HepG2 (cell line): Measurements from ENCODE around the gene HDAC3. TPM values are rescaled to one million over a fixed set of nuclear protein-coding genes. Genes with fewer than 3 reads are reported as not detected.

Experiments
- ATAC-seq: fragments of 200-7000 bp; cut with Tn5 transposase; 3 replicates; pipeline ENCODE4 v1.9.1; 2020; ENCODE audit warnings: mild to moderate bottlenecking, moderate library complexity
- BruUV-seq: library from RNA; stranded (reverse); fragments of 400-500 nt; replicated peaks from 2 replicates; lab custom pipeline; 2021; lab: Mats Ljungman, UMichigan
- CTCF ChIA-PET: fragments of 300-600 bp; formaldehyde crosslinking; extraction: SDS; loops from one replicate; lab custom pipeline; 2021; ENCODE audit warnings: low total read pairs, inconsistent platforms, low intra/inter-chr PET ratio; lab: Yijun Ruan, JAX
- POLR2A ChIA-PET: fragments of 350-600 bp; sonication (Branson Sonifier 250); formaldehyde crosslinking; loops from one replicate; lab custom pipeline; 2020; ENCODE audit warnings: antibody characterized with exemption, inconsistent platforms; lab: Yijun Ruan, JAX
- DNase-seq: peaks from one replicate; pipeline ENCODE4 v3.0.0-alpha.2; 2015; ENCODE audit warnings: low spot score
- FAIRE-seq: peaks from 3 replicates; lab custom pipeline; 2011; peaks lifted over from hg19 to GRCh38; lab: Jason Lieb, UNC
- H2AFZ ChIP-seq: one replicate; pipeline ENCODE4 v1.6.1; 2011; ENCODE audit warnings: low read length, inconsistent platforms
- H3K27ac ChIP-seq: fragments of 300-600 bp; 3 replicates; pipeline ENCODE4 v1.8.0; 2011; ENCODE audit warnings: mixed run types, mild to moderate bottlenecking, mixed read lengths, low read length, inconsistent platforms; ENCODE audit not compliant: insufficient read depth; ENCODE audit errors: extremely low read length
- H3K27me3 ChIP-seq, 2 experiments: fragments of 200-600 bp in 1 of 2; 2 replicates in 1 of 2; 3 replicates in 1 of 2; pipeline versions ENCODE4 v1.6.0 to v1.8.0; 2011; ENCODE audit warnings: low read length in 2 of 2, mild to moderate bottlenecking in 2 of 2, moderate library complexity in 2 of 2, inconsistent platforms in 1 of 2; ENCODE audit not compliant: insufficient read depth in 2 of 2, control insufficient read depth in 1 of 2
- H3K36me3 ChIP-seq, 2 experiments: fragments of 200-600 bp in 1 of 2; replicated peaks in 1 of 2; 2 replicates in 1 of 2; 3 replicates in 1 of 2; pipeline versions ENCODE4 v1.5.1 to v1.8.0; 2011; ENCODE audit warnings: low read length in 2 of 2, inconsistent platforms in 1 of 2; ENCODE audit not compliant: insufficient read depth in 2 of 2, control insufficient read depth in 1 of 2
- H3K4me1 ChIP-seq: 2 replicates; pipeline ENCODE4 v1.5.1; 2012; ENCODE audit warnings: low read length, inconsistent platforms; ENCODE audit not compliant: insufficient read depth
- H3K4me2 ChIP-seq: 2 replicates; pipeline ENCODE4 v1.6.0; 2011; ENCODE audit warnings: low read depth, low read length, inconsistent platforms
- H3K4me3 ChIP-seq, 3 experiments: fragments of 200-600 bp in 1 of 3; sonication (generic), shearing (Covaris generic) in 1 of 3; replicated peaks in 1 of 3; 2 replicates each; pipeline ENCODE4 v1.5.1; 2011 to 2016; ENCODE audit warnings: low read length in 3 of 3, inconsistent platforms in 2 of 3, low read depth in 2 of 3, mild to moderate bottlenecking in 2 of 3, control low read depth in 1 of 3, mixed read lengths in 1 of 3; ENCODE audit not compliant: insufficient read depth in 1 of 3
- H3K79me2 ChIP-seq: one replicate; pipeline ENCODE4 v1.6.1; 2011; ENCODE audit warnings: low read length, inconsistent platforms; ENCODE audit not compliant: insufficient read depth
- H3K9ac ChIP-seq: 2 replicates; pipeline ENCODE4 v1.6.0; 2011; ENCODE audit warnings: mild to moderate bottlenecking, low read depth, low read length, inconsistent platforms; ENCODE audit not compliant: insufficient read depth
- H3K9me3 ChIP-seq: 2 replicates; pipeline ENCODE4 v1.5.1; 2012; ENCODE audit warnings: mild to moderate bottlenecking, low read length
- H4K20me1 ChIP-seq: 2 replicates; pipeline ENCODE4 v1.6.0; 2011; ENCODE audit warnings: inconsistent platforms, mild to moderate bottlenecking, low read length, moderate library complexity; ENCODE audit not compliant: insufficient read depth
- CTCF ChIP-seq: sonication (generic); formaldehyde crosslinking; IDR thresholded peaks from 2 replicates; pipeline ENCODE4 v1.5.0; 2020; ENCODE audit warnings: mild to moderate bottlenecking, missing genetic modification reagents, moderate library complexity
- FOSL1 ChIP-seq: sonication (generic); formaldehyde crosslinking; IDR thresholded peaks from 2 replicates; pipeline ENCODE4 v1.9.0; 2021; ENCODE audit warnings: missing genetic modification reagents, borderline replicate concordance
- MAF1 ChIP-seq: sonication (generic); formaldehyde crosslinking; IDR thresholded peaks from 2 replicates; pipeline ENCODE4 v1.5.0; 2020; ENCODE audit warnings: missing genetic modification reagents, borderline replicate concordance
- MED1 ChIP-seq: sonication (generic); formaldehyde crosslinking; IDR thresholded peaks from 2 replicates; pipeline ENCODE4 v1.4.0; 2020; ENCODE audit warnings: missing genetic modification reagents
- MED8 ChIP-seq: sonication (generic); formaldehyde crosslinking; IDR thresholded peaks from 2 replicates; pipeline ENCODE4 v1.8.1; 2023; ENCODE audit warnings: mild to moderate bottlenecking, missing genetic modification reagents; ENCODE audit not compliant: insufficient replicate concordance
- MEIS2 ChIP-seq: sonication (generic); formaldehyde crosslinking; IDR thresholded peaks from 2 replicates; pipeline ENCODE4 v1.9.0; 2021; ENCODE audit warnings: mild to moderate bottlenecking, missing genetic modification reagents
- TFDP1 ChIP-seq: IDR thresholded peaks from 2 replicates; pipeline ENCODE4 v1.6.1; 2016; ENCODE audit warnings: missing compliant biosample characterization, missing genetic modification reagents, borderline replicate concordance
- ZFP41 ChIP-seq: sonication (generic); formaldehyde crosslinking; IDR thresholded peaks from 2 replicates; pipeline ENCODE4 v1.4.0; 2020; ENCODE audit warnings: mild to moderate bottlenecking, missing genetic modification reagents, borderline replicate concordance
- ZNF281 ChIP-seq: sonication (generic); formaldehyde crosslinking; IDR thresholded peaks from 2 replicates; pipeline ENCODE4 v1.4.0; 2020; ENCODE audit warnings: missing genetic modification reagents, borderline replicate concordance
- ZNF367 ChIP-seq: sonication (generic); formaldehyde crosslinking; IDR thresholded peaks from 2 replicates; pipeline ENCODE4 v1.4.0; 2020; ENCODE audit warnings: missing genetic modification reagents, borderline replicate concordance
- ZNF552 ChIP-seq: sonication (generic); formaldehyde crosslinking; IDR thresholded peaks from 2 replicates; pipeline ENCODE4 v1.9.0; 2022; ENCODE audit warnings: missing genetic modification reagents, mild to moderate bottlenecking, borderline replicate concordance
- ZNF576 ChIP-seq: sonication (generic); formaldehyde crosslinking; IDR thresholded peaks from 2 replicates; pipeline ENCODE4 v1.4.0; 2020; ENCODE audit warnings: mild to moderate bottlenecking, missing genetic modification reagents
- WGBS: methylation state at CpG from one replicate; pipeline ENCODE4 v1.1.6; 2017; ENCODE audit warnings: low lambda C conversion rate; 5-methylcytosine and 5-hydroxymethylcytosine counted together
- in situ Hi-C: cut with HindIII; loops from 2 replicates; pipeline ENCODE4 v1.10.0; 2017; ENCODE audit warnings: low pct_unique_long_range_greater_than_20kb; ENCODE audit not compliant: extremely low pct_ligation_motif_present
- intact Hi-C: fragments of 100-400 bp; cut with micrococcal nuclease; formaldehyde crosslinking; loops from one replicate; pipeline ENCODE4 v1.10.0; 2022; ENCODE audit not compliant: unreplicated experiment
- polyA plus RNA-seq, 8 experiments: library from polyadenylated mRNA; depleted of rRNA in 3 of 8; stranded (reverse) in 7 of 8; unstranded in 1 of 8; fragments of >200 nt; fragmentation: Illumina TruSeq in 4 of 8; extraction: Trizol in 4 of 8; gene quantifications; 2 replicates each; pipeline versions ENCODE4 v1.2.1 to v1.2.3, GENCODE V29; 2011 to 2016; ENCODE audit warnings: low read depth in 4 of 8, missing spikeins in 1 of 8, mixed read lengths in 1 of 8; ENCODE audit not compliant: insufficient read depth in 1 of 8
- total RNA-seq, 5 experiments: library from RNA; depleted of rRNA; stranded (reverse); fragments of >200 nt; fragmentation: Illumina TruSeq; extraction: Trizol; gene quantifications; 2 replicates each; pipeline ENCODE4 v1.2.3, GENCODE V29; 2016; ENCODE audit warnings: low read depth in 1 of 5

Gene HDAC3
- total and polyA plus RNA-seq, 2 of the 13 experiments (the other 11 are each of a cell fraction or from before 2014, with no cell fraction given) = 84.0 to 94.1 TPM

- peak overlapping the region; percentile 40 for H3K4me2 ChIP-seq
- no peak overlapping the region for H3K9ac ChIP-seq
- peak; percentile 85 for FAIRE-seq
- peak; percentile 83 for DNase-seq
- ChIA-PET POLR2A (interaction anchor here (1.0 to 3.6 kb wide), 3 partner anchors 26 to 46 kb away, joined by 3 to 53 read pairs (median 13); partner anchors contain the start of genes DIAPH1, HDAC3 and RELL2), CTCF (interaction anchor here (4.5 kb wide), 1 partner anchor 30 kb away, joined by 67 read pairs; the partner anchor contains the start of gene DIAPH1)
- H3K4me3 ChIP-seq = no peak overlapping the region; a peak in 1 of 6 replicates
- no peak overlapping the region for H2AFZ ChIP-seq
- WGBS = 15% methylated on average over 2 of the region's 2 CpGs
- H3K79me2 ChIP-seq = peaks cover 41% of the 10 kb centered on the region
- BruUV-seq = no TSS peak
- peak overlapping the region; percentile 84 for H3K27ac ChIP-seq
- H3K9me3 ChIP-seq = no peaks in the 10 kb centered on the region
- H3K36me3 ChIP-seq = peaks cover 6 to 43% of the 10 kb centered on the region in 2 experiments
- H3K27me3 ChIP-seq = no peaks in the 10 kb centered on the region
- H4K20me1 ChIP-seq = no peaks in the 10 kb centered on the region
- H3K4me1 ChIP-seq = peaks cover 43% of the 10 kb centered on the region
- intact Hi-C loops (no loop called here), in situ Hi-C loops (loop anchor here (5.0 kb wide), 1 partner anchor 47 kb away; the partner anchor contains the start of genes HDAC3 and RELL2)
- ATAC-seq = peak; percentile 81
- no peak for TF ChIP-seq FOSL1 (CRISPR knock-in tag)
- no peak for TF ChIP-seq ZNF281 (CRISPR knock-in tag)
- TF ChIP-seq MED1 = 0 out of 2 replicates have a peak, but pooled peaks have one; percentile 42
- TF ChIP-seq ZFP41 = no peak
- no peak for TF ChIP-seq MED8 (CRISPR knock-in tag)
- no peak for TF ChIP-seq ZNF367
- TF ChIP-seq ZNF552 (CRISPR knock-in tag) = no peak
- TF ChIP-seq CTCF (CRISPR knock-in tag) = no peak
- TF ChIP-seq MEIS2 (CRISPR knock-in tag) = no peak
- no peak for TF ChIP-seq TFDP1 (CRISPR knock-in tag)
- no peak for TF ChIP-seq ZNF576
- no peak for TF ChIP-seq MAF1 (CRISPR knock-in tag)
Observed at GRCh38 chr5:141590127-141590526, 46.5 kb downstream of the HDAC3 start.
